Kidney glomerular epithelial cell (primary cell): ENCODE measurements around the gene TOPORS.

ENCODE experiments used
- DNase-seq: peaks from one replicate; lab custom pipeline; 2025; lab: John Stamatoyannopoulos, UW

The TOPORS gene

DNA sequence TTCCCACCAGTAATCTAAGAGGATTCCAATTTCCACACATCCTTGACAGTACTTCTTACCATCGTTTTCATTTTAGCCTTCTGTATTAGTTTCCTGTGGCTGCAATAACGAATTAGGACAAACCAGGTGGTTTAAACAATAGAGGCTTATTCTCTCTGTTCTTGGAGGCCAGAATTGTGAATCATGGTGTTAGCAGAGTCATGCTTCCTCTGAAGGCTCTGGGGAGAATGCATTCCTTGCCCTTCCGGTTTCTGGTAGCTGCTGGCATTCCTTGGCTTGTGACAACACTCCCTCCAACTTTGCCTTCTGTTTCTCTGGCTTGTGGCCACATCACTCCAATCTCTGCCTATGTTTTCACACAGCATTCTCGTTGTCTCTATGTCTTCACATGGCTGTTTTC is 49.9 kb downstream of the TOPORS start:
- DNase-seq, result no peak

DNA sequence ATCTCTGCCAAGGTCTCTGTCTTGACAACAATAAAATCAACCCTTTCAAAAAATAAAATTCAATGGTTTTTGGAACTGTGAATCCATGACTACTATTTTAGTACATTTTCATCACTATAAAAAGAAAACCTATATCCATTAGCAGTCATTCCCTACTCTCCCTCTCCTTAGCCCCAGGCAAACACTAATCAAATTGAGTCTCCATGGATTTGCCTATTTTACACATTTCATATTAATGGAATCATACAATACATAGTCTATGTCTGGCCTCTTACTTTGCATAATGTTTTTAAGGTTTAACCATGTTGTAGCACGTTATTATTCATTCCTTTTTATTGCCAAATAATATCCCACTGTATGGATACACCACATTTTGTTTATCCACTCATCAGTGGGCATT is 50.5 kb downstream of the TOPORS start:
- no peak for DNase-seq

DNA sequence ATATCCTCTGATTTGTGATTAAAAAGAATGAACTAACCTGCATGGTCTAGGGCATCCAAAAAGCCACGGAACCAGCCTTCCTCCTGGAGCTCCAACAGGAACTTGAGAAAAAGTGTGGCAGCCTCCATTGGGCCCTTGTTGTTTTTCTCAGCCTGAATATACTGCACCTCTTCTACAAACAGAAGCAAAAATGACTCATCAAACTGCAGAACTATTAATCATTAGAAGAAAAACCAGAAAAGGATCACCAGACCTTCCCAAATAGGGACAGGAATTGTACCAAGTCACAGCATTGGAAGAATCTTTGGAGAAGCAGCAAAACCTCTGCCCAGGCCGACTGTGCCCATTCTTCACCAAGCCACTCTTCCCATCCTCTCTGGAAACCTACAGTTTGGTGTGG is 51.6 kb downstream of the TOPORS start:
- DNase-seq, result peak; percentile 65

DNA sequence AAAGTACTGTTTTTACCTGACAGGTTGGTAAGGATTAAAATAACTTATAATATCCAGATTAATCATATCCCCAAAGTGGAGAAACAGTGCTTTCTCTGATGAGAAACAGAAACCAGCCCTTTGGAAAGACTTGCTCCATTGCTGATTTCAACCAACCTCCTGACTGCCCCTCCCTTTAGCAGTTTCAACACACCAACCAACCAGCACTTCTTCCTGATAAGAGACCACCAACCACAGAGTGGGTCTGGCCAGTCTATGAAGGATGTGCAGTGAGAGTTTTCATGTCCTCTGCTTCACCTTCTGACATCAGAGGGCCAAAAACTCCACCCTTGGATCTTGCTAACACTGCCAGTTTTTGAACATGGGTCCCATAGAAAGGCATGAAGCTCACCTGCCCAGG is 54.5 kb downstream of the TOPORS start:
- no peak for DNase-seq

DNA sequence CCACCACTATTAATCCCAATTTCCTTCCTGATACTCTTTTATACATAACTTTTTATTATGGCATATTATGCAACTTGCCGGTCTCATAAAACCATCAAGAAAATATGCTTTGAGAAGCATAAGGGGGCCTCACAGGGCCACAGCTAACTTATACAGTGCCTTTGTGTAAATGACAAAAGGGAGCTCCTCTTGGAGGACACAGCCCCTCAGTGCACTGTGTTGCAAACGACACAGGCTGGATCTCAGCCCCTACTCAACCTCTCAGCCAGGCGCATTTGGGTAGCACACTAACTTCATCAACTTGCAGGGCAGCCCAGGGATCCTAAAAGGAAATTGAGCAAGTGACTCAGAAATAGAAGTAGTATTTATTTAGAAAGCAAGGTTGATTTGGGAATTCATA is 61.8 kb downstream of the TOPORS start:
- DNase-seq, result no peak
